Left lung (tissue), 10 donors: ENCODE data around the gene CASP12. TPM values are rescaled to one million over a fixed set of nuclear protein-coding genes. Genes with fewer than 3 reads are reported as not detected.

Experiments used
- ATAC-seq: fragments of 200-7000 bp; cut with Tn5 transposase; one replicate; pipeline ENCODE4 v1.9.1; 2020; ENCODE audit warnings: moderate library complexity
- DNase-seq, 4 donors: peaks; one replicate each; pipeline ENCODE4 v3.0.0-alpha.2; 2013 to 2020
- H3K27ac ChIP-seq, 2 donors: fragments of 200-600 bp; sonication (generic) in 1 of 2; one replicate each; pipeline versions ENCODE4 v1.5.0 to v1.8.0; 2020 to 2021
- H3K27me3 ChIP-seq, 2 donors: fragments of 200-600 bp; sonication (generic) in 1 of 2; one replicate each; pipeline versions ENCODE4 v1.5.0 to v1.8.0; 2020 to 2021
- H3K36me3 ChIP-seq, 2 donors: fragments of 200-600 bp; sonication (generic) in 1 of 2; one replicate each; pipeline versions ENCODE4 v1.5.0 to v1.8.0; 2020 to 2021
- H3K4me1 ChIP-seq, 2 donors: fragments of 200-600 bp; one replicate each; pipeline ENCODE4 v1.8.0; 2021
- H3K4me3 ChIP-seq, 2 donors: fragments of 200-600 bp; sonication (generic) in 1 of 2; one replicate each; pipeline versions ENCODE4 v1.5.0 to v1.8.0; 2020 to 2021; ENCODE audit warnings: mild to moderate bottlenecking in 1 of 2
- H3K9me3 ChIP-seq, 2 donors: fragments of 200-600 bp; sonication (generic) in 1 of 2; one replicate each; pipeline versions ENCODE4 v1.5.0 to v1.8.0; 2020 to 2021
- CTCF ChIP-seq, 2 donors: fragments of 200-600 bp; sonication (generic) in 1 of 2; IDR thresholded peaks; one replicate each; pipeline versions ENCODE4 v1.5.0 to v1.8.0; 2021; ENCODE audit warnings: antibody characterized with exemption in 2 of 2
- intact Hi-C, 2 donors: fragments of 100-400 bp; cut with DNase I; formaldehyde crosslinking; loops; one replicate each; pipeline versions ENCODE4 v1.11.2 to v1.14.2; 2022
- polyA plus RNA-seq, 6 donors: library from polyadenylated mRNA; unstranded; fragments of 120-200 nt; gene quantifications; one replicate each; pipeline ENCODE4 v1.2.1, GENCODE V29; 2013; ENCODE audit not compliant: insufficient read length in 6 of 6
- total RNA-seq, 2 donors: library from RNA; stranded (reverse); fragmentation: NEBNext Ultra II Directional; extraction: Animal tissue kit (Norgen Biotek cat#: 25700); gene quantifications; one replicate each; pipeline ENCODE4 v1.2.1, GENCODE V29; 2021
- donor health status: DM: no; HTN: yes; CAD: no.
- donor health status: DM: no; HTN: no; CAD: no.

CASP12 gene
- total and polyA plus RNA-seq, 8 donors = 0.61 to 1.2 (median 0.97) TPM

- peak in 1 of 4 donors; percentile 24 for DNase-seq
Observed at GRCh38 chr11:104917271-104918112, 19.2 kb upstream of the CASP12 start.

GRCh38 chr11:104916442-104916841, 18.2 kb upstream of the CASP12 start:
- no peak for ATAC-seq
- DNase-seq = no peak
- no peaks in the 10 kb centered on the region for H3K9me3 ChIP-seq
- peak overlapping the region; percentile 80 to 88 for H3K27ac ChIP-seq
- intact Hi-C loops = no loop called here
- H3K4me3 ChIP-seq = peak overlapping the region in 1 of 2 donors; percentile 43
- no peaks in the 10 kb centered on the region for H3K27me3 ChIP-seq
- no peak for TF ChIP-seq CTCF (IDR thresholded peaks at IDR 0.05)
- H3K36me3 ChIP-seq = no peaks in the 10 kb centered on the region
- peaks cover 0 to 14% of the 10 kb centered on the region in 2 donors for H3K4me1 ChIP-seq

More at GRCh38 chr11:104917271-104918112, 19.2 kb upstream of the CASP12 start:
- Histone ChIP-seq H3K36me3 (no peaks in the 10 kb centered on the region), H3K4me1 (peaks cover 0 to 14% of the 10 kb centered on the region in 2 donors), H3K4me3 (peak overlapping the region; percentile 24 to 43), H3K9me3 (no peaks in the 10 kb centered on the region), H3K27me3 (no peaks in the 10 kb centered on the region), H3K27ac (peak overlapping the region; percentile 80 to 88)
- ATAC-seq = peak; percentile 69
- TF ChIP-seq CTCF (IDR thresholded peaks at IDR 0.05) = no peak
- intact Hi-C loops = no loop called here

GRCh38 chr11:104912102-104912501, 13.8 kb upstream of the CASP12 start:
- H3K27ac ChIP-seq = no peak overlapping the region
- H3K4me3 ChIP-seq = no peak overlapping the region
- H3K36me3 ChIP-seq = peaks cover 0 to 5% of the 10 kb centered on the region in 2 donors
- ATAC-seq = no peak
- intact Hi-C loops = no loop called here
- no peak for DNase-seq
- no peak for TF ChIP-seq CTCF (IDR thresholded peaks at IDR 0.05)
- peaks cover 0 to 6% of the 10 kb centered on the region in 2 donors for H3K4me1 ChIP-seq
- H3K9me3 ChIP-seq = no peaks in the 10 kb centered on the region
- H3K27me3 ChIP-seq = no peaks in the 10 kb centered on the region

GRCh38 chr11:104908186-104908531, 9.9 kb upstream of the CASP12 start:
- Histone ChIP-seq H3K9me3 (no peaks in the 10 kb centered on the region), H3K27me3 (no peaks in the 10 kb centered on the region), H3K4me3 (no peak overlapping the region), H3K36me3 (peaks cover 0 to 5% of the 10 kb centered on the region in 2 donors), H3K27ac (no peak overlapping the region), H3K4me1 (no peaks in the 10 kb centered on the region)
- DNase-seq (no peak), ATAC-seq (no peak)
- intact Hi-C loops = no loop called here
- TF ChIP-seq CTCF (IDR thresholded peaks at IDR 0.05) = no peak

DNA sequence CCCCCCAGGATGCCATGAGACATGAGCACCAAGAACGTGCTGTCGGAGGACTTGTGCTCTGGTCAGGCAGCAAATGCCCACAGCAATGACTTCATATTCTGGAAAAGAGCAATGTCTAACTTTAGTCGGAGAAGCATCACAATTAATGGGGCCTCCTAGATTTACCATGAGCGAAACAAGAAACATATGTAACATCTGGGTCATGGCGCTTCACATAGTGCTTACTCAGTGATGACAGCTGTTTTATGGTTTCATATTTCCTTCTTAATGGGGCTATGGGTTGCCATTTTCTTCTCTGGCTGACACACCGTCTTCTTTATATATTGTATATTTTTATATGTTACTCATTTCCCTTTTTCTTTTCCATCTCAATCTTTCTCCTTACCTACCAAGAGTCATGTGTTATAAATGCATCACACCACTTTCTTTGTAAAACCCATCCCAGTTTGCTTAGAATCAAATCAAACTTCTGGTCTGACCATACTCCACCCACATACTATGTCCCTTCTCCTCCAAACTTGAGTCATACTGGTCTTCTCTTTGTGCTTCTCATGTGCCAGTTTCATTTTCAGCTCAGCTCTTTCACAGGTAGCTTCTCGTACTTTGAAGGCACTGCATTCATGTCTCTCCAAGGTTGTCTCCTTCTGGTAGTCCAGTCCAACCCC, 9.4 kb upstream of the CASP12 start:
- DNase-seq (no peak), ATAC-seq (no peak)
- intact Hi-C loops = no loop called here
- no peak overlapping the region for H3K27ac ChIP-seq
- TF ChIP-seq CTCF (IDR thresholded peaks at IDR 0.05) = no peak
- H3K9me3 ChIP-seq = no peaks in the 10 kb centered on the region
- H3K4me1 ChIP-seq = no peaks in the 10 kb centered on the region
- no peaks in the 10 kb centered on the region for H3K27me3 ChIP-seq
- no peak overlapping the region for H3K4me3 ChIP-seq
- peaks cover 0 to 5% of the 10 kb centered on the region in 2 donors for H3K36me3 ChIP-seq
